GM12875 (cell line): ENCODE data around the gene SCML1.

ENCODE experiments used
- H3K4me3 ChIP-seq: one replicate; pipeline ENCODE4 v1.5.1; 2011; ENCODE audit warnings: low read depth, low read length, control low read depth
- TF ChIP-seq, protein P1 (sequence below): IDR thresholded peaks from 2 replicates; pipeline ENCODE4 v1.5.1; 2011; ENCODE audit warnings: low read depth, mild to moderate bottlenecking, control low read depth, inconsistent platforms, low read length, moderate library complexity, borderline replicate concordance; ENCODE audit not compliant: insufficient read depth

SCML1 gene

DNA sequence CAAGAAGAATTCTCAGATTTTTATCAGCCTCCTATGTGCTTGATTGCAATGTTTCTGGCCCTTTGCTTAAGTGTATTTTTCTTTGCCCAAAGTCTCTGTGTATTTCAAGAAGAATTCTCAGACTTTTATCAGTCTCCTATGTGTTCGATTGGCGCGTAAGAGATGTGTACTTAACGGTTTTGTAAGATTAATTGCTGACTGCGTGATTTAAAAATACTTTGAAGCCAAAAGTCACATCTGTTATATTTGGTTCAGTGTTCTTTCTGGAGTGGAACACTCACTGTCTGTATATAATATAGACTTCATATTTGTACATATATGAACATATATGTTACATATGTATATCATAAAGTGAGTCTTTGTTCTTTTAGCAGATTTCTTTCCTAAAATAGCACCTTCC, 11.4 kb downstream of the SCML1 start:
- no peak overlapping the region for H3K4me3 ChIP-seq
- TF ChIP-seq, protein P1, sequence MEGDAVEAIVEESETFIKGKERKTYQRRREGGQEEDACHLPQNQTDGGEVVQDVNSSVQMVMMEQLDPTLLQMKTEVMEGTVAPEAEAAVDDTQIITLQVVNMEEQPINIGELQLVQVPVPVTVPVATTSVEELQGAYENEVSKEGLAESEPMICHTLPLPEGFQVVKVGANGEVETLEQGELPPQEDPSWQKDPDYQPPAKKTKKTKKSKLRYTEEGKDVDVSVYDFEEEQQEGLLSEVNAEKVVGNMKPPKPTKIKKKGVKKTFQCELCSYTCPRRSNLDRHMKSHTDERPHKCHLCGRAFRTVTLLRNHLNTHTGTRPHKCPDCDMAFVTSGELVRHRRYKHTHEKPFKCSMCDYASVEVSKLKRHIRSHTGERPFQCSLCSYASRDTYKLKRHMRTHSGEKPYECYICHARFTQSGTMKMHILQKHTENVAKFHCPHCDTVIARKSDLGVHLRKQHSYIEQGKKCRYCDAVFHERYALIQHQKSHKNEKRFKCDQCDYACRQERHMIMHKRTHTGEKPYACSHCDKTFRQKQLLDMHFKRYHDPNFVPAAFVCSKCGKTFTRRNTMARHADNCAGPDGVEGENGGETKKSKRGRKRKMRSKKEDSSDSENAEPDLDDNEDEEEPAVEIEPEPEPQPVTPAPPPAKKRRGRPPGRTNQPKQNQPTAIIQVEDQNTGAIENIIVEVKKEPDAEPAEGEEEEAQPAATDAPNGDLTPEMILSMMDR = no peak

DNA sequence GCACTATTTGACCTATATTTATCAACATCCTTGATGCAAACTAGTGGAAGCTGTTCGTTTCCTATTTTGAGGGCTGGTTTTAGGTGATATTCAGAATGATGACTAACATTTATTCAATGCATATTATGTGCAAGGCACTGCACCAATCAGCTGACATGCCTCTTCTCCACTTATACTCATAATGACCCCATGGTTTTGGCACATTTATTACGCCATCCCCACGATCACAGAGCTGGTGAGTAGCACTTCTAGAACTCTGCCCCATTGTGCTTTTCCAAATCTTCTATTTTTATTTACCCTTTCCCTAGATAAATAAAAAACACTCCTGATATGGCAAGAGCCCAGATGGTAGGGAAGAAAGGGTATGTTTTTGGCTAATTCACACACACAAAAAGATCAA, 13.1 kb downstream of the SCML1 start:
- no peak overlapping the region for H3K4me3 ChIP-seq
- TF ChIP-seq, protein P1 = no peak

DNA sequence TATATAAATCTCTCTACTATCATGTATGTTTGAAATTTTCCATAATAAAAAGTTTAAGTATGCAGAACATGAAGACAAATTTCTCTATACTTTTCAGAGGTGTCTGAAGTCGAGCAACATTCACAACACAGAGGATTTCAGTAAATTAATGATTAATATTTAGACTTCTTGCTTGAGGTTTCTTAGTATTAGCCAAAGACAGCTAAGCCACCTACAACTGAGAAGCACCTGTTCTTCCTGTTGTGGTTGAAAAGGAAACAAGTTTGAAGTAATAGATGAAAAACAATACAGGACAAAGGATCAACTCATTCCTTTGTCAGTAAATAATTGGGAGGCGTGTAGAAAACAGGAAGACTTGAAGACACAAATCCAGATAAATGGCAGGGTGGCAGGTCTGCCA, 21.1 kb downstream of the SCML1 start:
- TF ChIP-seq, protein P1 = no peak
- no peak overlapping the region for H3K4me3 ChIP-seq

DNA sequence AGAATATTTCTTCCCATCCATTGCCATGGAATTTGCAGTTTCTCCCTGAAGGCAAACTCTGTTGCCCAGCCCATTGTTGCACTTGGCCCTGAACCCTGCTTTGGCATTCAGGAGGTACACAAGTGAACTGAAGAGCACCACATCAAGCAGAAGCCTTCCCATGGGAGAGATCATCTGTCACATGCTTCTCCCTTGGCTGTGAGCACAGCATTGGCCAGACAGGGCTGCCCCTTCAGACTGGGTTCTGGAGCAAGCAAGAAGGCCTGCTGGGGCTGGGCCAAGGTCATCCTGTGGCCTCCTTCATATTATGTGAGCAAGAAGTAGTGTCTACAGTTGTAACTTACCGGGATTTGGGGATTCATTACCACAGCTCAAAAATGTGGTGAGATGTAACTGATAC, 22.7 kb downstream of the SCML1 start:
- no peak overlapping the region for H3K4me3 ChIP-seq
- TF ChIP-seq, protein P1 = no peak

DNA sequence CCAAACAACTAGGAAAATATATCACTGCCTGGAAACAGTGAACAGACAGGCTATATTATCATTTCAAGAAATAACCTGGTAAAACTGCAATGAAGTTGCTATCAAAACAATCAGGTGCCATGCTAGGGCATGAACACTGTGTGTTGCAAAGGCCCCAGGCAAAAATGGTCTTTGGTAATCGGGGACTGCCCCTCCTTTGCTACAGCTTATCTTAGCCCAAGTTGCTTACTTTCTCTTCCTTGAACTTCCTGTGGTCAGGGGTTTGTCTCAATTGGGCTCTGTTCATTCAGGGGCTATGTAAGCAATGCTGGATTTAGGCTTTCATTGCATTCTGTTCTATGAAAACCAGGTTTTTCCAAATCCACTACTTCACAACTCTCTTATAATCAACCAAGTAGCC, 30.4 kb downstream of the SCML1 start:
- TF ChIP-seq, protein P1 = no peak
- H3K4me3 ChIP-seq = no peak overlapping the region

DNA sequence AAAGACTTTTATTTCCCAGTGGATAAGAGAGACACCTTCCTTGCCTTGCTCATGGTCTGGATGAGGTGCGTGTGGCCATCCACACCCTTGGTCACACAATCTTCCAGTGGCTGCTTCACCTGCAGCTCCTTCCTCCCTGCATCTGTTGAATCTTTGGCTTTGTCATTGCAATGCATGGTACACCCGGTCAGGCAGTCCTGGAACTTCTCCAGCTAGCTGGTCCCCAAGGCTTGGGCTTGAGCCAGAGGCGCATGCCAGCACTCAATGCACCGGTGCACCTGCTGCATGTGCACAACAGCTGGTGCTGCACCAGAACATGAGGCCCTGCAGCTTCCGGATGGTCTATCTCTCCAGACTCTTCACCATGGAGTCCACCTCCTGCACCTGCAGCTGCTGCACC, 31.7 kb downstream of the SCML1 start:
- TF ChIP-seq, protein P1 = no peak
- H3K4me3 ChIP-seq = no peak overlapping the region

DNA sequence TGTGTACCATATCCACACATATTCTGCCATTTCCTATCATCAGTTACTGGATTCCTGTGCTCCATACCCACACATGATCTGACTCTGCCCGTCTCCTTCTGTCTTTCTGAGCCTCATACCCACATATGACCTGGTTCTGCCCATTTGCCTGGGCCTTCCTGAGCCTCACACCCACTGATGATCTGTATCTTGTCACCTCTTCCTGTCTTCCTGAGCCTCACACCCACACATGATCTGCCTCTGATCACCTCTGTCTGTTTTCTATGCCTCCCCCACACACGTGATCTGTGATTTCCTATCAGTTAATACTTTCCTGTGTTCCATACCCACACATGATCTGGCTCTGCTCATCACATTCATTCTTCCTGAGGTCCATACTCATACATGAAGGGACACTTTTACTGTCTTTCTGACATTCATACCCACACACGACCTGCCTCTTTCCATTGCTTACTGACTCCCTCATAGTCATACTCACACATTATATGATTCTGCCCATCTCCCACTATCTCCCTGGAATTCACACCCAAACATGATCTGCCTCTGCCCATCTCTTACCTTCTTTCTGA, 32.5 kb downstream of the SCML1 start:
- TF ChIP-seq, protein P1 = no peak
- H3K4me3 ChIP-seq = no peak overlapping the region
